HL-60 (cell line): Measurements from ENCODE around the gene BSG.

Experiments used
- DNase-seq, 2 experiments: peaks; one replicate each; pipeline ENCODE4 v3.0.0-alpha.2; 2010 to 2020; ENCODE audit warnings: low read depth in 1 of 2, low spot score in 1 of 2
- H3K27ac ChIP-seq: fragments of 250-450 bp; sonication (Bioruptor Pico); replicated peaks from 2 replicates; pipeline ENCODE4 v1.5.1; 2020; ENCODE audit warnings: mild to moderate bottlenecking, moderate library complexity
- H3K27me3 ChIP-seq: fragments of 250-450 bp; sonication (Bioruptor Pico); 2 replicates; pipeline ENCODE4 v1.5.1; 2021; ENCODE audit warnings: mild to moderate bottlenecking, moderate library complexity; ENCODE audit not compliant: insufficient read depth, poor library complexity, severe bottlenecking
- H3K4me3 ChIP-seq: replicated peaks from 2 replicates; pipeline ENCODE4 v1.5.1; 2011; ENCODE audit warnings: mild to moderate bottlenecking, control low read depth, low read length; ENCODE audit not compliant: insufficient read depth
- CTCF ChIP-seq: IDR thresholded peaks from one replicate; pipeline ENCODE4 v1.5.1; 2011; ENCODE audit warnings: low read length, control low read depth, inconsistent platforms; ENCODE audit not compliant: insufficient read depth
- GABPA ChIP-seq: IDR thresholded peaks from 2 replicates; pipeline ENCODE4 v1.6.1; 2012; ENCODE audit warnings: low read depth
- POLR2AphosphoS5 ChIP-seq: IDR thresholded peaks from 2 replicates; pipeline ENCODE4 v1.6.1; 2012; ENCODE audit warnings: low read depth
- REST ChIP-seq: IDR thresholded peaks from 2 replicates; pipeline ENCODE4 v1.6.1; 2012; ENCODE audit warnings: low read depth; ENCODE audit not compliant: insufficient replicate concordance
- SPI1 ChIP-seq: IDR thresholded peaks from 2 replicates; pipeline ENCODE4 v1.6.1; 2012; ENCODE audit warnings: low read depth, mild to moderate bottlenecking, borderline replicate concordance

BSG gene

GRCh38 chr19:542173-542866 lies 30.1 kb upstream of the BSG start:
- Histone ChIP-seq H3K4me3 (no peak overlapping the region), H3K27ac (no peak overlapping the region)

GRCh38 chr19:543910-544608 lies 28.3 kb upstream of the BSG start, which contains the start of gene GZMM:
Gene GZMM (plus strand): TSS chr19:544053. CDS start chr19:544072, 19 bp downstream.
- no peak within 1 kb of the TSS for H3K27ac ChIP-seq
- H3K27me3 ChIP-seq = no peaks in the 10 kb centered on the region
- TF ChIP-seq SPI1 = no peak
- no peak for TF ChIP-seq GABPA
- no peak for DNase-seq
- H3K4me3 ChIP-seq = no peak within 1 kb of the TSS

More at GRCh38 chr19:542173-542866, 30.1 kb upstream of the BSG start:
- no peaks in the 10 kb centered on the region for H3K27me3 ChIP-seq
- TF ChIP-seq POLR2AphosphoS5 (no peak), CTCF (no peak), SPI1 (no peak), GABPA (no peak), REST (no peak)
- DNase-seq = no peak

DNA sequence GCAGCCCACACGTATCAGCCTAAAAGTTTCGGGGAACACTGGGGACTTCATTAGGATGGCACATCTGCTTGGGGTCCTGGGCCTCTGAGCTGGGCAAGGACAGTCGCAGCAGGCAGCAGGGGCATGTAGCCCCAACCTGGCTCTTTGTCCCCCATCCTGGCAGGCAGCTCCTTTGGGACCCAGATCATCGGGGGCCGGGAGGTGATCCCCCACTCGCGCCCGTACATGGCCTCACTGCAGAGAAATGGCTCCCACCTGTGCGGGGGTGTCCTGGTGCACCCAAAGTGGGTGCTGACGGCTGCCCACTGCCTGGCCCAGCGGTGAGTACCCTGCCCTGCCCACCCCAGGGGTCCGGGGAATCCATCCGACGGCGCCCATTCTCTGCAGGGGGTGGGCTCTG lies 25.3 kb upstream of the BSG start:
- H3K27ac ChIP-seq = no peak overlapping the region
- DNase-seq = no peak
- no peaks in the 10 kb centered on the region for H3K27me3 ChIP-seq
- TF ChIP-seq POLR2AphosphoS5 (no peak), REST (no peak)
- no peak overlapping the region for H3K4me3 ChIP-seq

- Histone ChIP-seq H3K27me3 (no peaks in the 10 kb centered on the region), H3K27ac (no peak overlapping the region), H3K4me3 (no peak overlapping the region)
- no peak for DNase-seq
- no peak for TF ChIP-seq SPI1
- TF ChIP-seq REST = no peak
- no peak for TF ChIP-seq POLR2AphosphoS5
- TF ChIP-seq CTCF = no peak
- no peak for TF ChIP-seq GABPA
Measured at GRCh38 chr19:547836-548720, 24.3 kb upstream of the BSG start.
